Immature natural killer cell (primary cell): ENCODE data around the gene RAI2. TPM values are rescaled to one million over a fixed set of nuclear protein-coding genes. Genes with fewer than 3 reads are reported as not detected.
A peak's percentile ranks its signal among the peaks of the same experiment; 100 is the strongest.

ENCODE experiments used
- DNase-seq, 3 donors: peaks; one replicate each; pipeline ENCODE4 v3.0.0; 2022; ENCODE audit warnings: mixed read lengths in 1 of 3
- H3K27ac Mint-ChIP-seq, 6 donors: one replicate each; pipeline ENCODE4 v1.8.0; 2020; ENCODE audit warnings: mixed read lengths in 6 of 6, mild to moderate bottlenecking in 5 of 6, inconsistent platforms in 4 of 6, moderate library complexity in 3 of 6
- H3K27me3 Mint-ChIP-seq, 3 donors: one replicate each; pipeline ENCODE4 v1.8.0; 2020 to 2021; ENCODE audit warnings: low read depth in 3 of 3, mild to moderate bottlenecking in 3 of 3, mixed read lengths in 3 of 3, moderate library complexity in 3 of 3, inconsistent platforms in 1 of 3
- H3K36me3 Mint-ChIP-seq, 3 donors: one replicate each; pipeline ENCODE4 v1.8.0; 2020; ENCODE audit warnings: mixed read lengths in 3 of 3, inconsistent platforms in 2 of 3, mild to moderate bottlenecking in 2 of 3
- H3K4me1 Mint-ChIP-seq, 2 donors: one replicate each; pipeline ENCODE4 v1.8.0; 2020; ENCODE audit warnings: inconsistent platforms in 2 of 2, mild to moderate bottlenecking in 2 of 2, mixed read lengths in 2 of 2, moderate library complexity in 1 of 2
- H3K4me3 Mint-ChIP-seq, 5 donors: one replicate each; pipeline ENCODE4 v1.8.0; 2020; ENCODE audit warnings: mild to moderate bottlenecking in 5 of 5, mixed read lengths in 5 of 5, inconsistent platforms in 3 of 5, moderate library complexity in 3 of 5
- H3K9me3 Mint-ChIP-seq, 6 donors: one replicate each; pipeline ENCODE4 v1.8.0; 2020; ENCODE audit warnings: mild to moderate bottlenecking in 6 of 6, mixed read lengths in 6 of 6, inconsistent platforms in 4 of 6, moderate library complexity in 3 of 6
- polyA plus RNA-seq, 3 donors: library from polyadenylated mRNA; unstranded; fragments of 300-500 nt; fragmentation: Illumina TruSeq; gene quantifications; one replicate each; pipeline ENCODE4 v1.2.3, GENCODE V29; 2021

RAI2 gene
- not detected for polyA plus RNA-seq

DNA sequence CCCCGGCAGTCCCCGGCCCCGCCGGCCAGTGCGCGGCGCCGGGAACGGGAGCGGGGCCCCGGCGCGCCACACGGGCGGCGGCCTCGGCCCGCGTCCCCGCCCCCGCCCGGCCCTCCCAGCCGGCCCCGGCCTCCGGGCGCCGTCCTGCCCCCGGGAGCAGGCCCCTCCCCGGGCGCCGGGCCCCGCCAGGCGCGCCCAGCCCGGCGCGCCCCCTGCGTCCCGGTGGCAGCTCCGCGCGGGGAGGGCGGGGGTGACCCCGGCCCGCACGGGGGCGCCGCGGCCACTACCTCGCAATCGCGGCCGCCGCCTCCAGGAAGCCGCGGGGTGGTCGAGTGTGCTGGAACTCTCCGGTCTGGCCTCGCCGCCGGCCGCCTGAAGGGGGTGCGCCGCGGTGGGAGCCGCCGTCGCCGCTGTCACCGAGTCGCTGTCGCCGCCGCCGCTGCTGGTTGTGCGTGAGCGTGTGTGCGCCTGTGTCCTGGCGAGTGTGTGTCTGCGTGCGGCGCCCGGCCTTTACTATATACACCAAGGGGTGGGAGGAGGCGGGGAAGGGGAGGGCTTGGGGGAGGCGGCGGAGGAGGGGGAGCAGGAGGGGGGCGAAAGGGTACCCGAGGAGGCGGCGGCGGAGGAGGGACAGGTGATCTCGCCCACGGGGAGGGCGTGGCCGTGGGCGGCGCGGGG, at the start of gene RAI2:
RAI2 (minus strand) TSS at position 488 of the 678 bp plus-strand sequence. CDS start 59,288 bp downstream, outside the sequence.
- no peaks in the 10 kb centered on the region for H3K9me3 Mint-ChIP-seq
- DNase-seq: no peak
- H3K4me1 Mint-ChIP-seq: peaks cover 0 to 2% of the 10 kb centered on the region in 2 donors
- H3K27ac Mint-ChIP-seq: no peak within 1 kb of the TSS
- no peaks in the 10 kb centered on the region for H3K36me3 Mint-ChIP-seq
- peak within 1 kb of the TSS; percentile 9 to 52 (median 31) for H3K4me3 Mint-ChIP-seq
- peaks cover 0 to 21% (median 10%) of the 10 kb centered on the region in 3 donors for H3K27me3 Mint-ChIP-seq

GRCh38 chrX:17888421-17888820, 27.3 kb upstream of the RAI2 start:
- Mint-ChIP-seq H3K4me1 (no peaks in the 10 kb centered on the region), H3K27me3 (peaks cover 2 to 21% (median 9%) of the 10 kb centered on the region in 3 donors), H3K36me3 (no peaks in the 10 kb centered on the region)

GRCh38 chrX:17882680-17883079, 21.6 kb upstream of the RAI2 start:
- Mint-ChIP-seq H3K27ac (no peak overlapping the region), H3K9me3 (no peaks in the 10 kb centered on the region), H3K4me1 (no peaks in the 10 kb centered on the region), H3K27me3 (peaks cover 8 to 20% (median 8%) of the 10 kb centered on the region in 3 donors), H3K4me3 (no peak overlapping the region), H3K36me3 (no peaks in the 10 kb centered on the region)
- no peak for DNase-seq

More at GRCh38 chrX:17888421-17888820, 27.3 kb upstream of the RAI2 start:
- no peak for DNase-seq
- no peak overlapping the region for H3K27ac Mint-ChIP-seq
- peaks cover 0 to 2% (median 0%) of the 10 kb centered on the region in 6 donors for H3K9me3 Mint-ChIP-seq
- H3K4me3 Mint-ChIP-seq: no peak overlapping the region

DNA sequence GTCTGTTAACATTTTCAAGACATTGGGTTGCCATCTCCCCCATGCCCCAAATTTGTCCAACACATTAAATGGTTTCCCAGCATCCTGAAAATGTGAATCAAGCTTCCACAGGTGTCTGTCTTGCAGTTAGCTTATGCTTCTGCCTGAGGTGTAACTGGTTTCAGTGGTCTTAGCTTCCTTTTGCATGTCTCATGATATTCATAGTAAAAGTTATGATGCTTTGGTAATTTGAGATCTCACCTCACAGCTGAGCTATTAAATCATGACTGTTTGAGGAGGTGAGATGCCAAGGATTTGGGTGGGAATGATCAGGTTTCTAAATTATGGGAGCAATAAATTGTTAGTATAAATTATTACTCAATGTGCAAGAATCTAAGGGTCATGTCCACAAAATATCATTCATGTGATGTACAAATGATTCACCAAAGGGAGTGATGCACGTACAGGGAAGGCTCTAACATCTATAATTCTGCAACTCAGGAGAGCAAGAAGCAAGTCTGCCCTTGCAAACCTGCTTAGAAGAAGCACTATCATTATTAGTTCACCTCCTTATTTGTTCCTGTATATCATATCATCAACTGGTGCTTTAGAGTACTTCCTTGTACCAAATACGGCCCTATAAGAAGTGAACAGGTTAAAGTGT, 17.1 kb upstream of the RAI2 start:
- Mint-ChIP-seq H3K27ac (no peak overlapping the region), H3K9me3 (peaks cover 0 to 5% (median 0%) of the 10 kb centered on the region in 6 donors), H3K36me3 (no peaks in the 10 kb centered on the region), H3K27me3 (peaks cover 5 to 11% (median 5%) of the 10 kb centered on the region in 3 donors), H3K4me3 (no peak overlapping the region), H3K4me1 (no peaks in the 10 kb centered on the region)
- DNase-seq: no peak

- Mint-ChIP-seq H3K9me3 (peaks cover 0 to 5% (median 0%) of the 10 kb centered on the region in 6 donors), H3K4me1 (no peaks in the 10 kb centered on the region), H3K27ac (no peak overlapping the region), H3K36me3 (no peaks in the 10 kb centered on the region), H3K27me3 (peaks cover 2 to 11% (median 5%) of the 10 kb centered on the region in 3 donors), H3K4me3 (no peak overlapping the region)
- DNase-seq: no peak
Measured at GRCh38 chrX:17876135-17876534, 15.0 kb upstream of the RAI2 start.

DNA sequence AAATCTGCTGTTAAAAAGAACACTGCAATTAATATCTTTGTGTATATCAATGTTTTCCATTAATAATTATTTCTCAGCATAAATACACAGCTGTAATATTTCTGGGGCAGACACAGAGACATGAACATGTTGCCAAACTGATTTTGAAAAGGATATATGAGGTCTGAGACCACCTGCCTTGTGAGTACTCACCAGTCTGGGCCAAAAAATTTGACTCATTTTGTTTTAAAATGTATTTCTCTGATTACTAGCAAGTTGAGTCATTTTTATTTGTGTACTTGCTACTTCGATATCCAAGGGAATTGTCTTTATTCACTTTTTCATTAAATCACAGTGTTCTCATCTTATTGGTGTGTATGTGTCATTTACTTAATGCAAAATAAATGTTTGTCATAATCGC, 8.5 kb upstream of the RAI2 start:
- no peaks in the 10 kb centered on the region for H3K36me3 Mint-ChIP-seq
- peaks cover 0 to 4% (median 0%) of the 10 kb centered on the region in 6 donors for H3K9me3 Mint-ChIP-seq
- no peak for DNase-seq

GRCh38 chrX:17861489-17862011, 452 bp upstream of the RAI2 start:
- DNase-seq: no peak
- Mint-ChIP-seq H3K9me3 (no peaks in the 10 kb centered on the region), H3K36me3 (no peaks in the 10 kb centered on the region), H3K4me1 (peaks cover 0 to 2% of the 10 kb centered on the region in 2 donors), H3K4me3 (peak overlapping the region in 3 of 5 donors; percentile 9 to 52 (median 22)), H3K27ac (no peak overlapping the region), H3K27me3 (peaks cover 0 to 21% (median 10%) of the 10 kb centered on the region in 3 donors)

More for the DNA sequence above, 8.5 kb upstream of the RAI2 start:
- no peak overlapping the region for H3K4me3 Mint-ChIP-seq
- no peak overlapping the region for H3K27ac Mint-ChIP-seq
- H3K27me3 Mint-ChIP-seq: peaks cover 0 to 12% (median 0%) of the 10 kb centered on the region in 3 donors
- H3K4me1 Mint-ChIP-seq: no peaks in the 10 kb centered on the region

DNA sequence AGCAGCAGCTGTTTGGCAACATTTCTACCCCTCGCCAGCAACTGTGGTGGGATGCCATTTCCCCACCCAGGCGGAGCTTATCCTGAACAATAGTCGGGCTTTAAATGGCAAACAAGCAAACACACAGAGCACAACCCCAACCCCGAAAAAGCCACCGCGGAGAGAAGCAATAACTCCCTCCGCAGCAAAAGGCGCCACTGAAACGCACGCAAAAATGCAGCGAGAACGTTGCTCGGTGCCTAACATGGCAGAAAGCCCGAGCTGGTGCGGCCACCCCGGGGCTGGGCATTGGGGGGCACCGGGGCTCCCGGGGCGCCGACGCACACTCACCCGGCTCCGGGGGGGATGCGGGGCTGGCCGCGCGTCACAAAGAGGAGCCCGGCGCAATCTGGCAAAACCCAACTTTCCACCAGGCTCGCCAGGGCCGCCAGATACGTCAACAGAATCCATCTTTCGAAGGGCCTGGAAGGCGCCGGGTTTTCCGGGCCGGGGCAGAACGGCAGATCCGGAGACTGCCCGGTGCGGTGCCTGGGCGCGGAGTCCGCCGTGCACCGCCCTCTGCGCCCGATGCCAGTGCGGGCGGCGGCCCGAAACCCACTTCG, 818 bp downstream of the RAI2 start:
- Mint-ChIP-seq H3K4me3 (peak overlapping the region in 4 of 5 donors; percentile 17 to 49 (median 33)), H3K27ac (no peak overlapping the region)

DNA sequence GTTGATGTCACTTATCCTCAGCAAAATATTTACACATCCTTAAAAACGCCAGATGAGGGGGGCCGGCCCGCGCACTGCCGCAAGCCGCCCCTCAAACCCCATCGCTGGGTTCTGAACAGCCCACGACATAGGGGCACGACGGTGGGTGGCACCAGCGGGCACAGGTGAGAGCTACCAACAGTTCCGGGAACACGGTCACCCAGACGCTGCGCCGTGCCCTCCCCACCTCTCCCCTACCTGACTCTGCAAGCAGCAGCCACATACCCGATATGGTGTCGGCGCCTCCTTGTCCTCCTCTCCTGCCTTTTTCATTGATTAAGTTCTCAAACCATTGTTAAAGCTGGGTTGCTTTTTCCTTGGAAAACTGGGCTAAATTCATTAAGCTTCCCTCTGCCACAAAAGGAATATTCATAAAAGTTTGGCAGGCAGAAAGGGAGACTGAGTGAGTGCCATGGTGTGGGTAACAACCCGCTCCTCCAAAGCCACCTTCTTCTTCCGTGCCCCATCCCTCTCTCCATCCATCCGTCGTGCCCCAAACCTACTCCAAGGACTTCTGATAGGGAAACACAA, 1.4 kb downstream of the RAI2 start:
- Mint-ChIP-seq H3K4me3 (peak overlapping the region; percentile 20 to 49 (median 31)), H3K27ac (no peak overlapping the region), H3K9me3 (no peaks in the 10 kb centered on the region), H3K36me3 (no peaks in the 10 kb centered on the region), H3K4me1 (peaks cover 0 to 2% of the 10 kb centered on the region in 2 donors), H3K27me3 (peaks cover 0 to 23% (median 10%) of the 10 kb centered on the region in 3 donors)
- DNase-seq: no peak

More for the DNA sequence above, 818 bp downstream of the RAI2 start:
- no peaks in the 10 kb centered on the region for H3K36me3 Mint-ChIP-seq
- peaks cover 0 to 2% of the 10 kb centered on the region in 2 donors for H3K4me1 Mint-ChIP-seq
- no peak for DNase-seq
- peaks cover 0 to 21% (median 10%) of the 10 kb centered on the region in 3 donors for H3K27me3 Mint-ChIP-seq
- no peaks in the 10 kb centered on the region for H3K9me3 Mint-ChIP-seq

- Mint-ChIP-seq H3K27ac (no peak overlapping the region), H3K4me3 (no peak overlapping the region), H3K4me1 (no peaks in the 10 kb centered on the region), H3K27me3 (peaks cover 2 to 12% (median 12%) of the 10 kb centered on the region in 3 donors), H3K36me3 (no peaks in the 10 kb centered on the region), H3K9me3 (no peaks in the 10 kb centered on the region)
- no peak for DNase-seq
Measured at GRCh38 chrX:17854531-17854930, 6.6 kb downstream of the RAI2 start.

- H3K4me3 Mint-ChIP-seq: no peak overlapping the region
- H3K27ac Mint-ChIP-seq: no peak overlapping the region
- H3K36me3 Mint-ChIP-seq: no peaks in the 10 kb centered on the region
- no peaks in the 10 kb centered on the region for H3K9me3 Mint-ChIP-seq
- no peaks in the 10 kb centered on the region for H3K4me1 Mint-ChIP-seq
- no peak for DNase-seq
- H3K27me3 Mint-ChIP-seq: peaks cover 2 to 9% (median 8%) of the 10 kb centered on the region in 3 donors
Measured at GRCh38 chrX:17854069-17854468, 7.0 kb downstream of the RAI2 start.

DNA sequence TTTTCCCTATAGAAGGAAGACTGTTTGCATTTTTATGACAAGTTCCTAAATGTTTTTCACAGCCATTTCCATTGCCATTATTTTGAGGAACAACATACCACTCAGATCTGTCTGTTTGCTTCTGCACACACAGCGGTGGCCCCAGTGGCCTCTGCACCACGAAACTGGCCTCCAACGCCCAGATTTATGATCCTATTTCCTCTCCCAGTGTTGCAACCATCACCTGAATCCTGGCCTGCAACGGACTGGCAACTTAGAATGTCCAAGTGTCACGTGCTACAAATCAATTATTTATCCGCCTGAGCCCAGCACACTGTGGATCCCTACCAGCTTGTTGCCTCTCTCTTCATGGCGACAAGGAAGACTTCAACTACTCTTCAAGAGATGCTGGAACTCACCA, 9.2 kb downstream of the RAI2 start:
- Mint-ChIP-seq H3K4me3 (no peak overlapping the region), H3K4me1 (no peaks in the 10 kb centered on the region), H3K9me3 (no peaks in the 10 kb centered on the region), H3K36me3 (no peaks in the 10 kb centered on the region), H3K27me3 (peaks cover 2 to 12% (median 5%) of the 10 kb centered on the region in 3 donors), H3K27ac (no peak overlapping the region)
- no peak for DNase-seq

GRCh38 chrX:17848545-17849265, 12.4 kb downstream of the RAI2 start:
- Mint-ChIP-seq H3K27ac (no peak overlapping the region), H3K36me3 (no peaks in the 10 kb centered on the region), H3K4me3 (no peak overlapping the region), H3K4me1 (no peaks in the 10 kb centered on the region), H3K9me3 (no peaks in the 10 kb centered on the region), H3K27me3 (peaks cover 3 to 9% (median 3%) of the 10 kb centered on the region in 3 donors)
- no peak for DNase-seq
